WTC11 (cell line): ENCODE results near the gene LRMDA. TPM values are rescaled to one million over a fixed set of nuclear protein-coding genes. Genes with fewer than 3 reads are reported as not detected.

Experiments used
- ATAC-seq: fragments of 200-7000 bp; cut with Tn5 transposase; 2 replicates; pipeline ENCODE4 v1.10.0; 2021; ENCODE audit warnings: mild to moderate bottlenecking, moderate library complexity
- CTCF ChIA-PET: fragments of 300-600 bp; sonication (Branson Sonifier 250); formaldehyde crosslinking; loops from one replicate; lab custom pipeline; 2021; ENCODE audit warnings: antibody characterized with exemption; lab: Charles Lee
- POLR2A ChIA-PET: fragments of 350-600 bp; sonication (Branson Sonifier 250); formaldehyde crosslinking; loops from one replicate; lab custom pipeline; 2021; ENCODE audit warnings: antibody characterized with exemption; lab: Charles Lee
- DNase-seq: peaks from one replicate; pipeline ENCODE4 v3.0.0; 2021; ENCODE audit warnings: low spot score
- H3K27ac Mint-ChIP-seq: 2 replicates; pipeline ENCODE4 v1.8.0; 2021; ENCODE audit warnings: mixed read lengths
- H3K27me3 Mint-ChIP-seq: 2 replicates; pipeline ENCODE4 v1.8.0; 2021; ENCODE audit warnings: low read depth, mild to moderate bottlenecking, moderate library complexity, mixed read lengths
- H3K36me3 Mint-ChIP-seq: 2 replicates; pipeline ENCODE4 v1.8.0; 2021; ENCODE audit warnings: mixed read lengths
- H3K4me1 Mint-ChIP-seq: 2 replicates; pipeline ENCODE4 v1.8.0; 2022; ENCODE audit warnings: mixed read lengths
- H3K4me3 Mint-ChIP-seq: 2 replicates; pipeline ENCODE4 v1.8.0; 2021; ENCODE audit warnings: mild to moderate bottlenecking, moderate library complexity, mixed read lengths
- H3K9me3 Mint-ChIP-seq: 2 replicates; pipeline ENCODE4 v1.8.0; 2021; ENCODE audit warnings: mixed read lengths
- AFF4 ChIP-seq: sonication (generic); formaldehyde crosslinking; IDR thresholded peaks from 2 replicates; pipeline ENCODE4 v1.8.1; 2023; ENCODE audit warnings: mild to moderate bottlenecking, missing genetic modification reagents, borderline replicate concordance
- E2F5 ChIP-seq: sonication (generic); formaldehyde crosslinking; IDR thresholded peaks from 2 replicates; pipeline ENCODE4 v1.8.1; 2022; ENCODE audit warnings: mild to moderate bottlenecking, moderate library complexity, missing genetic modification reagents
- ERG ChIP-seq: fragments of 250-450 bp; sonication (Bioruptor Pico); IDR thresholded peaks from 2 replicates; pipeline ENCODE4 v1.8.0; 2021; ENCODE audit warnings: mild to moderate bottlenecking
- FOXP4 ChIP-seq: sonication (generic); formaldehyde crosslinking; IDR thresholded peaks from 2 replicates; pipeline ENCODE4 v1.8.0; 2022; ENCODE audit warnings: mild to moderate bottlenecking, missing genetic modification reagents
- GRHL2 ChIP-seq: fragments of 250-450 bp; sonication (Bioruptor Pico); IDR thresholded peaks from 2 replicates; pipeline ENCODE4 v1.8.0; 2022; ENCODE audit warnings: mild to moderate bottlenecking, moderate library complexity; ENCODE audit not compliant: insufficient replicate concordance, severe bottlenecking
- HMGA2 ChIP-seq: fragments of 250-450 bp; sonication (Bioruptor Pico); IDR thresholded peaks from 2 replicates; pipeline ENCODE4 v1.4.0; 2021; ENCODE audit warnings: mild to moderate bottlenecking, moderate library complexity
- MLX ChIP-seq: sonication (generic); formaldehyde crosslinking; IDR thresholded peaks from 2 replicates; pipeline ENCODE4 v1.8.1; 2023; ENCODE audit warnings: mild to moderate bottlenecking, missing genetic modification reagents, moderate library complexity
- NFATC4 ChIP-seq: fragments of 250-450 bp; sonication (Bioruptor Pico); IDR thresholded peaks from 2 replicates; pipeline ENCODE4 v1.9.0; 2021; ENCODE audit warnings: mild to moderate bottlenecking
- NFE2L1 ChIP-seq: sonication (generic); formaldehyde crosslinking; IDR thresholded peaks from 2 replicates; pipeline ENCODE4 v1.8.1; 2023; ENCODE audit warnings: missing genetic modification reagents
- NR2C2 ChIP-seq: sonication (generic); formaldehyde crosslinking; IDR thresholded peaks from 2 replicates; pipeline ENCODE4 v1.8.0; 2022; ENCODE audit warnings: mild to moderate bottlenecking, missing genetic modification reagents
- PRDM15 ChIP-seq: sonication (generic); formaldehyde crosslinking; IDR thresholded peaks from 2 replicates; pipeline ENCODE4 v1.8.0; 2022; ENCODE audit warnings: missing genetic modification reagents
- SMAD3 ChIP-seq: sonication (generic); formaldehyde crosslinking; IDR thresholded peaks from 2 replicates; pipeline ENCODE4 v1.8.0; 2022; ENCODE audit warnings: missing genetic modification reagents, mild to moderate bottlenecking, borderline replicate concordance
- SMAD4 ChIP-seq: sonication (generic); formaldehyde crosslinking; IDR thresholded peaks from 2 replicates; pipeline ENCODE4 v1.8.0; 2022; ENCODE audit warnings: mild to moderate bottlenecking, missing genetic modification reagents
- SP1 ChIP-seq: sonication (generic); formaldehyde crosslinking; conservative IDR thresholded peaks from 2 replicates; pipeline ENCODE4 v1.8.1; 2022; ENCODE audit warnings: missing genetic modification reagents
- STAT6 ChIP-seq: sonication (generic); formaldehyde crosslinking; conservative IDR thresholded peaks from 2 replicates; pipeline ENCODE4 v1.8.1; 2023; ENCODE audit warnings: mild to moderate bottlenecking, low read depth, missing genetic modification reagents, moderate library complexity
- total RNA-seq: library from RNA; stranded (reverse); gene quantifications from 3 replicates; pipeline ENCODE4 v1.2.3, GENCODE V29; 2021

LRMDA gene
- total RNA-seq, 1 experiment from 2014 or later: 0.92 TPM

- no peaks in the 10 kb centered on the region for H3K36me3 Mint-ChIP-seq
- H3K27me3 Mint-ChIP-seq: no peaks in the 10 kb centered on the region
- ATAC-seq: no peak
- ChIA-PET POLR2A (no interaction called here), CTCF (no interaction called here)
- H3K4me1 Mint-ChIP-seq: no peaks in the 10 kb centered on the region
- DNase-seq: no peak
- TF ChIP-seq MLX (CRISPR knock-in tag) (no peak), FOXP4 (CRISPR knock-in tag) (no peak), PRDM15 (CRISPR knock-in tag) (no peak), HMGA2 (no peak), NR2C2 (no peak)
- H3K4me3 Mint-ChIP-seq: no peak overlapping the region
- no peak overlapping the region for H3K27ac Mint-ChIP-seq
- H3K9me3 Mint-ChIP-seq: no peaks in the 10 kb centered on the region
These were observed 589.2 kb downstream of the LRMDA start for GRCh38 chr10:76020630-76021029.

GRCh38 chr10:76021398-76021797 is 590.0 kb downstream of the LRMDA start:
- ChIA-PET CTCF (interaction anchor here (0.6 kb wide), 1 partner anchor 282 kb away, joined by 3 read pairs; no protein-coding TSS in a partner anchor), POLR2A (no interaction called here)
- H3K4me3 Mint-ChIP-seq: no peak overlapping the region

More at GRCh38 chr10:76021398-76021797, 590.0 kb downstream of the LRMDA start:
- Mint-ChIP-seq H3K27ac (no peak overlapping the region), H3K27me3 (no peaks in the 10 kb centered on the region), H3K4me1 (no peaks in the 10 kb centered on the region), H3K9me3 (no peaks in the 10 kb centered on the region), H3K36me3 (no peaks in the 10 kb centered on the region)
- no peak for ATAC-seq
- TF ChIP-seq NFE2L1 (CRISPR knock-in tag) (no peak), SMAD3 (CRISPR knock-in tag) (no peak), ERG (no peak), AFF4 (CRISPR knock-in tag) (no peak), E2F5 (CRISPR knock-in tag) (no peak), GRHL2 (CRISPR knock-in tag) (no peak), SMAD4 (CRISPR knock-in tag) (no peak), NFATC4 (CRISPR knock-in tag) (no peak), STAT6 (CRISPR knock-in tag) (no peak), SP1 (CRISPR knock-in tag) (no peak)
- DNase-seq: no peak
